Esophagus muscularis mucosa (tissue), 4 donors: ENCODE measurements around the gene MTCL1. TPM values are rescaled to one million over a fixed set of nuclear protein-coding genes. Genes with fewer than 3 reads are reported as not detected.

ENCODE experiments used
- DNase-seq: peaks from one replicate; pipeline ENCODE4 v3.0.0-alpha.2; 2017; ENCODE audit errors: extremely low spot score
- H3K27ac ChIP-seq, 4 donors: fragments of 200-600 bp; sonication (generic); replicated peaks in 1 of 4; 1 replicate in 3 of 4; 2 replicates in 1 of 4; pipeline ENCODE4 v1.5.1; 2016 to 2019; ENCODE audit warnings: mild to moderate bottlenecking in 1 of 4
- H3K27me3 ChIP-seq, 4 donors: fragments of 200-600 bp; sonication (generic); one replicate each; pipeline versions ENCODE4 v1.5.1 to v1.6.0; 2016 to 2019
- H3K36me3 ChIP-seq, 4 donors: fragments of 200-600 bp; sonication (generic); one replicate each; pipeline ENCODE4 v1.5.1; 2016 to 2019
- H3K4me1 ChIP-seq, 4 donors: fragments of 200-600 bp; sonication (generic); one replicate each; pipeline ENCODE4 v1.5.1; 2016 to 2019
- H3K4me3 ChIP-seq, 4 donors: fragments of 200-600 bp; sonication (generic); 1 replicate in 2 of 4; 2 replicates in 2 of 4; pipeline ENCODE4 v1.5.1; 2016 to 2019; ENCODE audit warnings: mild to moderate bottlenecking in 4 of 4, moderate library complexity in 1 of 4
- H3K9me3 ChIP-seq, 4 donors: fragments of 200-600 bp; sonication (generic); 1 replicate in 3 of 4; 2 replicates in 1 of 4; pipeline ENCODE4 v1.5.1; 2016 to 2019
- EP300 ChIP-seq: sonication (generic); formaldehyde crosslinking; IDR thresholded peaks from one replicate; pipeline ENCODE4 v1.6.1; 2017; ENCODE audit warnings: antibody characterized with exemption
- POLR2A ChIP-seq: fragments of 450-650 bp; IDR thresholded peaks from one replicate; pipeline ENCODE4 v1.6.1; 2017; ENCODE audit warnings: antibody characterized with exemption, moderate library complexity, mild to moderate bottlenecking, low read depth
- POLR2AphosphoS5 ChIP-seq, 2 donors: sonication (generic); formaldehyde crosslinking; IDR thresholded peaks; one replicate each; pipeline ENCODE4 v1.6.1; 2017; ENCODE audit warnings: antibody characterized with exemption in 2 of 2
- WGBS: methylation state at CpG from one replicate; pipeline ENCODE4 v1.1.5; 2018; 5-methylcytosine and 5-hydroxymethylcytosine counted together
- intact Hi-C: fragments of 100-400 bp; cut with DNase I; formaldehyde crosslinking; loops from one replicate; pipeline ENCODE4 v1.15.1; 2023
- total RNA-seq, 4 donors: library from RNA; depleted of rRNA; stranded (reverse); fragments of >200 nt; gene quantifications; one replicate each; pipeline versions ENCODE4 v1.1.0 to v1.2.1, GENCODE V29; 2016
- TF ChIP-seq, protein P1 (sequence below), 3 experiments: fragments of 200-600 bp in 2 of 3; fragments of 450-650 bp in 1 of 3; sonication (generic) in 2 of 3; IDR thresholded peaks; one replicate each; pipeline ENCODE4 v1.5.1; 2017 to 2019; ENCODE audit warnings: antibody characterized with exemption in 3 of 3, mild to moderate bottlenecking in 2 of 3, moderate library complexity in 1 of 3

Gene MTCL1
- total RNA-seq, 4 donors from 2014 or later, result 32.3 to 48.0 (median 38.6) TPM

DNA sequence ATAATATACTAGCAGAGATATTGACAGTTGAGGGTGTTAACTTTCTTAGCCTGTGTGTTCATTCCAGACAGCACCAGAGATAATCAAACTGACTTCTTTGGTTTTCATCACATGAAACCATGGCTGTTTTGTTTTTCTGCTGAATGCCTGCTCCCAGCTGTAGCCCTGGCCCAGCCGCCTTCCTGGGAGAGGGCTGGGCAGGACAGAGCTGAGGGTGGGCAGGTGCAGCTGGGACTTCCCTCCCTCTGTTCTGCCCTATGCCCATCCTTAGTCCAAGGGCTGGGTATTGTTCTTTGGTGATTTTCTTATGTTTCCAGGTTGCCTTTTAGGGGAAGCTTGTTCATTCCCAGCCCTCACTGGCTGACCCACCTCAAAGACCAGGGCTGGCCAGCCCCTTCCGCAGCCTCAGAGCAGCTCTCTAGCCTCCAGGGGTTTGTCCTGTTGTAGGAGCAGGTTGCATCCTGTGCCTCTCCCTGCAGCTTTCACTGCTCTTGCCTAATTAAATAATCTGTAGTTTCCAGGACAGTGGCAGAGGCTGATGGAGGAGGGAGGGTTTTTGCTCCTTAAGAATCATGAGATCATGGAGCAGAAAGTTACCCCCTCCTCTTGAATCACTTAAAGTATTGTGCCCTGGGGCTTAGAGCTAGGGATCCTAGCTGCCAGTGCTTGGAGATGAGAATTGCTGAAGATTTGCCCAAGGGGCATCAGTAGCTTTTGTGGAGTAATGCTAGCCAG is 61.4 kb downstream of the MTCL1 start:
- Histone ChIP-seq H3K27ac (peak overlapping the region; percentile 40 to 64 (median 57)), H3K9me3 (no peaks in the 10 kb centered on the region), H3K27me3 (no peaks in the 10 kb centered on the region), H3K4me1 (peaks cover 3 to 53% (median 41%) of the 10 kb centered on the region in 4 donors), H3K4me3 (no peak overlapping the region), H3K36me3 (no peaks in the 10 kb centered on the region)
- 46% methylated on average over 1 of the region's 2 CpGs for WGBS
- TF ChIP-seq, protein P1, sequence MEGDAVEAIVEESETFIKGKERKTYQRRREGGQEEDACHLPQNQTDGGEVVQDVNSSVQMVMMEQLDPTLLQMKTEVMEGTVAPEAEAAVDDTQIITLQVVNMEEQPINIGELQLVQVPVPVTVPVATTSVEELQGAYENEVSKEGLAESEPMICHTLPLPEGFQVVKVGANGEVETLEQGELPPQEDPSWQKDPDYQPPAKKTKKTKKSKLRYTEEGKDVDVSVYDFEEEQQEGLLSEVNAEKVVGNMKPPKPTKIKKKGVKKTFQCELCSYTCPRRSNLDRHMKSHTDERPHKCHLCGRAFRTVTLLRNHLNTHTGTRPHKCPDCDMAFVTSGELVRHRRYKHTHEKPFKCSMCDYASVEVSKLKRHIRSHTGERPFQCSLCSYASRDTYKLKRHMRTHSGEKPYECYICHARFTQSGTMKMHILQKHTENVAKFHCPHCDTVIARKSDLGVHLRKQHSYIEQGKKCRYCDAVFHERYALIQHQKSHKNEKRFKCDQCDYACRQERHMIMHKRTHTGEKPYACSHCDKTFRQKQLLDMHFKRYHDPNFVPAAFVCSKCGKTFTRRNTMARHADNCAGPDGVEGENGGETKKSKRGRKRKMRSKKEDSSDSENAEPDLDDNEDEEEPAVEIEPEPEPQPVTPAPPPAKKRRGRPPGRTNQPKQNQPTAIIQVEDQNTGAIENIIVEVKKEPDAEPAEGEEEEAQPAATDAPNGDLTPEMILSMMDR (IDR thresholded peaks at IDR 0.05), result no peak
- TF ChIP-seq POLR2A, result no peak
- TF ChIP-seq EP300, result no peak
- no peak for TF ChIP-seq POLR2AphosphoS5 (IDR thresholded peaks at IDR 0.05)
- no peak for DNase-seq
- intact Hi-C loops, result no loop called here

DNA sequence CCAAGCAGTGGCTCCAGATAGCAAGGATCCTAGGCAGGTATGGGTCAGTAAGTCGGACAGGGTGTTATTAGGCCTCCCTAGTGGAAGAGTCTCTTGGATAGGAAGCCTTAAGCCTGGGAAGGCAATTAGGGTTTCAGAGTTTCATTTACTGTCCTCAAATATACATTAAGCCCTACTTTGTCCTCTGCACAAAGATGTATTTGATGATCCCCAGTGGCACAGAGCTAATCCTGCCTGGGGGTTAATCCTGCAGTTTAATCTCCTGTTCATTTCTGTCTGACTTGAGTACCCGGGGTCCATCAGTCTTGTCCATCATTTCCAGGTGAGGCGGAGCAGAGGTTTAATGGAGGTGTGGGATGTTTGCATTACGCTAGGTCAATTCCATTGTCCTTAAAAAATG is 62.0 kb downstream of the MTCL1 start:
- no peaks in the 10 kb centered on the region for H3K27me3 ChIP-seq
- intact Hi-C loops, result no loop called here
- H3K9me3 ChIP-seq, result no peaks in the 10 kb centered on the region
- H3K4me3 ChIP-seq, result no peak overlapping the region
- TF ChIP-seq POLR2A, result no peak
- TF ChIP-seq POLR2AphosphoS5 (IDR thresholded peaks at IDR 0.05), result no peak
- TF ChIP-seq, protein P1 (IDR thresholded peaks at IDR 0.05), result no peak
- no peak for TF ChIP-seq EP300
- peaks cover 3 to 58% (median 46%) of the 10 kb centered on the region in 4 donors for H3K4me1 ChIP-seq
- no peaks in the 10 kb centered on the region for H3K36me3 ChIP-seq
- peak overlapping the region in 3 of 4 donors; percentile 40 to 64 (median 60) for H3K27ac ChIP-seq
- WGBS, result 93% methylated on average over 4 of the region's 4 CpGs
- no peak for DNase-seq

DNA sequence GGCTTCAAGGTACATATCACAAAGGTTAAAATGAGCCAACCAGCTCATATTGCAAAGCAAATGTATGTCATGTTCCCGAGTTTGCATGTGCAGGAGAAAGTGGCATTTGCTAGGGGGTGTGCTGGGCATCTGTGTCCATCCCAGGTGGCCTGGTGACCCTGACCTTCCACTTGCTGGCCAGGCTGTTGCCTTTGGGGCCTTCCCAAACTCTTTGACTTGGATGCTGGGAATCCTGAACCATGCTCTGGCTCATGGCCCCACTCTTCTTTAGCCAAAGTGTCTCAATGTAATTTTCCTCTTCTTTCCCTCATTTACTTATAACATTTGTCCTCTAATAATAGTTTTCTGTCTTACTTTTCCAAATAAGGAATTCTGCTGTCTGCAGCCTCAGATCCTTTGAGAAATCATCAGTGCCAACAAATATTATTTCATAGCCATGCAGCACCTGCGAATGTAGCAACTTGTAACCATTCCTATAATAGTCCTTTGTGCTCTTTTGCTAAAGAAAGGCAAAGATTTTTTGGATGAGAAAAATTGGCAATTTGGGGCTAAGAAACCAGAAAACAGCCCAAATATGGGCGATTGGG is 64.2 kb downstream of the MTCL1 start:
- H3K27ac ChIP-seq, result peak overlapping the region in 2 of 4 donors; percentile 27 to 44
- no peaks in the 10 kb centered on the region for H3K27me3 ChIP-seq
- no peak for DNase-seq
- TF ChIP-seq POLR2A, result no peak
- TF ChIP-seq, protein P1 (IDR thresholded peaks at IDR 0.05), result no peak
- TF ChIP-seq EP300, result no peak
- TF ChIP-seq POLR2AphosphoS5 (IDR thresholded peaks at IDR 0.05), result no peak
- H3K9me3 ChIP-seq, result no peaks in the 10 kb centered on the region
- no peaks in the 10 kb centered on the region for H3K36me3 ChIP-seq
- H3K4me1 ChIP-seq, result peaks cover 3 to 57% (median 55%) of the 10 kb centered on the region in 4 donors
- WGBS, result 78% methylated on average over 3 of the region's 3 CpGs
- intact Hi-C loops, result no loop called here
- no peak overlapping the region for H3K4me3 ChIP-seq

DNA sequence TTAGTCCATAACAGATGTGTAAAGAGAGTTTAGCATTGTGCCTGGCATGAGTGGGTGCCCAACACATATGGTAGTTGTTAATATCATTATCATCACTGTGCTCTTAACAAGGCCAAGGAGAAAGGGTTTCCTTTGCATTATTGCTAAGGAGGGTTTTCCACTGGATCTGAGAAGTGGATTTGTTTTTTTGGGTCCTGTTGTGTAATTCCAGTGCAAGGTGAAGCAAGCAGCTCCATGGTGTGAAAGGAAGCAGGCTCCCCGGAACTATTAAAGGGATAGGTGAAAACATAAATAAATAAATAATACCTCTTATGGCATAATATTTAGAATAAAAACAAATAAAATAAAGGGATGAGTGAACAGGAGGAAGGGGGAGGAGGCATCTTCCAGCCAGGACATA is 65.3 kb downstream of the MTCL1 start:
- Histone ChIP-seq H3K9me3 (no peaks in the 10 kb centered on the region), H3K36me3 (no peaks in the 10 kb centered on the region), H3K27ac (peak overlapping the region in 1 of 4 donors; percentile 44), H3K4me3 (no peak overlapping the region), H3K4me1 (peaks cover 3 to 61% (median 55%) of the 10 kb centered on the region in 4 donors), H3K27me3 (no peaks in the 10 kb centered on the region)
- 89% methylated on average over 1 of the region's 1 CpG for WGBS
- no peak for DNase-seq
- TF ChIP-seq, protein P1 (IDR thresholded peaks at IDR 0.05), result no peak
- TF ChIP-seq POLR2A (no peak), EP300 (no peak), POLR2AphosphoS5 (IDR thresholded peaks at IDR 0.05) (no peak)
- intact Hi-C loops, result no loop called here
